IPS DF 4.7 (cell line): ENCODE results near the gene COMT.

Source experiments
- DNase-seq: peaks from one replicate; pipeline ENCODE4 v3.0.0-alpha.2; 2013; ENCODE audit warnings: low spot score; ENCODE audit errors: extremely low read depth

Gene COMT

DNA sequence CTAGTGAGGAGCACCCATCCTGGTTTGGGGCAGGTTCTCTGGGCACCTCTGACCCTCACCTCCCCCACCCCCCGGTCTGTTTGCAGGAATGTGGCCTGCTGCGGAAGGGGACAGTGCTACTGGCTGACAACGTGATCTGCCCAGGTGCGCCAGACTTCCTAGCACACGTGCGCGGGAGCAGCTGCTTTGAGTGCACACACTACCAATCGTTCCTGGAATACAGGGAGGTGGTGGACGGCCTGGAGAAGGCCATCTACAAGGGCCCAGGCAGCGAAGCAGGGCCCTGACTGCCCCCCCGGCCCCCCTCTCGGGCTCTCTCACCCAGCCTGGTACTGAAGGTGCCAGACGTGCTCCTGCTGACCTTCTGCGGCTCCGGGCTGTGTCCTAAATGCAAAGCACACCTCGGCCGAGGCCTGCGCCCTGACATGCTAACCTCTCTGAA, 26.9 kb downstream of the COMT start:
- DNase-seq = no peak

DNA sequence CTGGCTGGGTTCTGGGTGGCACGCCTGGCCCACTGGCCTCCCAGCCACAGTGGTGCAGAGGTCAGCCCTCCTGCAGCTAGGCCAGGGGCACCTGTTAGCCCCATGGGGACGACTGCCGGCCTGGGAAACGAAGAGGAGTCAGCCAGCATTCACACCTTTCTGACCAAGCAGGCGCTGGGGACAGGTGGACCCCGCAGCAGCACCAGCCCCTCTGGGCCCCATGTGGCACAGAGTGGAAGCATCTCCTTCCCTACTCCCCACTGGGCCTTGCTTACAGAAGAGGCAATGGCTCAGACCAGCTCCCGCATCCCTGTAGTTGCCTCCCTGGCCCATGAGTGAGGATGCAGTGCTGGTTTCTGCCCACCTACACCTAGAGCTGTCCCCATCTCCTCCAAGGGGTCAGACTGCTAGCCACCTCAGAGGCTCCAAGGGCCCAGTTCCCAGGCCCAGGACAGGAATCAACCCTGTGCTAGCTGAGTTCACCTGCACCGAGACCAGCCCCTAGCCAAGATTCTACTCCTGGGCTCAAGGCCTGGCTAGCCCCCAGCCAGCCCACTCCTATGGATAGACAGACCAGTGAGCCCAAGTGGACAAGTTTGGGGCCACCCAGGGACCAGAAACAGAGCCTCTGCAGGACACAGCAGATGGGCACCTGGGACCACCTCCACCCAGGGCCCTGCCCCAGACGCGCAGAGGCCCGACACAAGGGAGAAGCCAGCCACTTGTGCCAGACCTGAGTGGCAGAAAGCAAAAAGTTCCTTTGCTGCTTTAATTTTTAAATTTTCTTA, 27.8 kb downstream of the COMT start:
- DNase-seq = no peak

DNA sequence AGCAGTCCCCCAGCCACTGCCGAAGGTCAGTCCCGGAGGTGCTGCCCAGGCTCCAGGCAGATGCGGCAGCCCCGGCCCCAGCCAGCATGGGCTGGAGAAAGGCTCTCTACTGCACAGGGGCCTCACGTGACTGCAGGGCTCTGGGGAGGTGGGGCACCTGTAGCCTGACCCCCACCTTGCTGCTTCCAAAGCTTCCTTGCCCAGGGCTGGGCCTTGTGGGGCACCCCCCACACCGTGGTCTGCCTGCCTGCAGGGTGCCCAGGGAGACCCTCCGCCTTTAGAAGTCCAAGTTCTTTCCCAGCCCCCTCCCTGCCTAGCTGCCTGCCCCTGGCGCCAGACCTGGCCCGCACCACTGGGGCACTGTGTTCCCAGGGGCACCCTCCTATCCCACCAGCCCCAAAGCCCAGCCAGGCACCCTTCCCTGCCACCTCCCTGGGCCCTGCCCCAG, 28.5 kb downstream of the COMT start:
- DNase-seq = no peak

DNA sequence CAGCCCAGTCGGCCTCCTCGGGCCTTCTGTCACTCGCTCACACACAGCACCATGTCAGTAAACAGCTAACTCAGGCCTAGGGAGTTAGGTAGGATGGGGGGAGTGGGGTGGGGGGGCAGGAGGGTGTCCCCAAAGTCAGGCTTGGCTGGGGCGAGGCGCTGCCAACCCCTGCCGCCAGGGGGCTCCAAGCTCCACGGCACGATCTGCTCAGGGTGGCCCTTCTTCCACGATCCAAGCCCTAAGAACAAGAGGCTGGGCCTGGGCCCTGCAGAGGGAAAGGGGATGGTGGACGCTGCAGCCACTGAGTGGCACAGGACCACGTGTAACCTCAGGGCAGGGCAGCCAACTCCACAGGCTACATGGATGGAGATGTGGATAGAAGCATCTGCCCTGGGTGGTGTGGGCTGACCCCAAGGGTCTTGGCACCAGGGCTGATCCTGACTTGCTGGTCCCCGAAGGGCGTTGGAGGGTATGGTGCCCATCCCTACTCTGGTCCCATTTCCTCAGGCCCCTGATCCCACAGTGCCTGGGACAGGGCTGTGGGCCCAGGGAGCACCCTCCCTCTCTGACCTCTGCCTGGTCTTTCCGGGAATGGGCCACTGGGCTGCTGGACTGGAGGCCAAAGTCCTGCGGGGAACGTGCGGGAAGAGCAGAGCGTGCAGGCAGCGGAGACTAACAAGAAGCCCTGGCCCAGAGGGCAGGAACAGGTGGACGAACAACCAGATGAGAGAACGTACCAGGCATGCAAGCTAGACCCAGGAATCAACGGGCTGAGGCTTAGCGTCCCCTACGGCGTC, 29.1 kb downstream of the COMT start:
- no peak for DNase-seq

DNA sequence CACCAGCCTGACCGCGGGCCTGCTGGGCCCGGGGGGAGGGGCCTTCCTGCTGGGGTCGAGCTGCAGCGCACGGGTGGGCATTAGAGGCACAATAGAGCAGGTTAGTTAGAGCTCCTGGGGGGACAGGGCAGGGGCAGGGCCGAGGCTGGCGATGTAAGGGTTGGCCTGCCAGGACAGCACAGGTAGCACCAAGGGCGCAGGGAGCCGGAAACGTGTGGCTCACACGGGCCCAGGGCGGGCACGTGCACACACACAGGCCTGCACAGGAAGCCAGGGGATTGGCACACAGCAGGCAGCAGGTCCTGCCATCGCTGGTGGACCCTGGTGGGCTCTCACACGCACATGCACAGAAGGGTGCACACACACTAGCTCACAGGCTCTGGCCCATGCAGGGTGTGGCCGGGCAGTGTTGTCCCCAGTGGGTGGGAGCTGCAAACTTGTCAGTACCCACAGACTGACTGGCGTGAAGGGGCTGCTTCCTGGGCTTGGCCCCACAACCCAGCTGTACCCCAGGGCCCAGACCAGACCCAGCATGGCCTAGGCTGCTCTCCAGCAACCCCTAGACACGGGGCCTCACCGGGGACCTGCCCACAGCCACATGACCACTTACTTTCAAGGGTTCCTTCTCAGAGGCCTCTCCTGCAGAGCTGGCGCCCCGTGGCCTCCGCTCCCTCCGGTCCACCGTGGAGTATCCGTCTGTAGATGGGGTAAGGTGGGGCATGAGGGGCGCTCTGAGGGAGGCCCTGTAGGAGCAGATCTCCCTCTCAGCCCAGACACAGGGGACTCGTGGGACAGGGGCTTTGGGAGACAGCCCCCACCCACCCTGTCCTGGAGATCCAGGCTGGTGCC, 29.9 kb downstream of the COMT start:
- DNase-seq = no peak

DNA sequence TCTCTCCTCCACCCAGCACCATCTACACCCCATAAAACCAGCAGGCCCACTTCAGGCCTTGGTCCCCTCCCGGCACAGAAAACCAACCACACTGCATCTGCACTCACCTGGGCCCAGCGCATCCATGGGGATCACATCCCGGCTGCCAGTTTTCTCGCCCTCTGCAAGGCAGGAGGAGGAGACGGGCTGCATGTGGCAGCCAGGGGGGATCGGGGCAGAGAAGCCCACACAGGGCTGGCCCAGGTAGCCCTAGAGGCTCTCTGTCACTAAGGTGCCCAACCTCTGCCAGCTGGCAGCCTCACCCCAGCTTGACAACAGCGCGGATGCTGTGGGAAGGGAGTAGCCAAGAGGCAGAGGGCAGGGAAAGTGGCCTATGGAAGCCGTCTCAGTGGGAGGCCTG, 30.7 kb downstream of the COMT start:
- DNase-seq = no peak

DNA sequence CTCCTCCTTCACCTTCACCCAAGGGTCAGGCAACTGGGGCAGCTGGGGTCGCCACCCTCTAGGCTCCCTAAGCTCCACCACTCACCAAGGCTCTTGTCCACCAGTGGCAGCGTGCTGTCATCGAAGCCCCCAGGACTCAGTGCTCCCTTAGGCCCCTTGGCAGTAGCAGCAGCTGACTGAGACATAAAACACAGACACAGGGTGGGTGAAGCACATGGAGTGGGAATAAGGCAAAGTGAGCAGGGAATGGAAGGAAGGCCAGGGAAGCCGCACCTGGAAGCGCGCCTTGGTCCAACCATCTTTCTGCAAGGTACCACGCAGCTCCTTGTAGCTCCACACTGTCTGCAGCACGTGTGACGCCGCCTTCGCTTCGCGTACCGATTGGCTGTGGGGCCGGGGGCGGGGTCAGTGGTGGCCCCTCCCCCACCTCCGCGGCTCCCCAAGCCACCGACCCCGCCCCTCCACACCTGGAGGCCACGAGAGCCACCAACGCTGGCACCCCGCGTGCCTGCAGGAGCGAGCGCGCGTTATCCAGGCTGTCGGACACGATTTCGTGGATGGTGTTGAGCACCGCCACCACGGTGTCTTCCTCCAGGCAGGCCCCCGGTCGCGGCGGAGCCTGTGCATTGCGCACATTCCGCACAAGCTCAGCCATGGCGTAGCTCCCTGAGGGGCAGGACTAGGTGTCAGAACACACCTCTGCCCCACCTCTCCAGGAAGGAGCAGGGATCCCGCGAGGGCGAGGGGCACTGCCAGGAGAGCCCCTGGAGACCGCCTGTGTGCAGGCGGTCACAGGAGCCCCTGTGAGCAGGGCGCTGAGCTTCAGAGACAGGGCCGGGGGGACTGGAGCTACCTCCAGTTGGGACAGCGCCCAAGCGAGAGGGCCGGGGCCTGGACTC, 31.3 kb downstream of the COMT start:
- DNase-seq = no peak

DNA sequence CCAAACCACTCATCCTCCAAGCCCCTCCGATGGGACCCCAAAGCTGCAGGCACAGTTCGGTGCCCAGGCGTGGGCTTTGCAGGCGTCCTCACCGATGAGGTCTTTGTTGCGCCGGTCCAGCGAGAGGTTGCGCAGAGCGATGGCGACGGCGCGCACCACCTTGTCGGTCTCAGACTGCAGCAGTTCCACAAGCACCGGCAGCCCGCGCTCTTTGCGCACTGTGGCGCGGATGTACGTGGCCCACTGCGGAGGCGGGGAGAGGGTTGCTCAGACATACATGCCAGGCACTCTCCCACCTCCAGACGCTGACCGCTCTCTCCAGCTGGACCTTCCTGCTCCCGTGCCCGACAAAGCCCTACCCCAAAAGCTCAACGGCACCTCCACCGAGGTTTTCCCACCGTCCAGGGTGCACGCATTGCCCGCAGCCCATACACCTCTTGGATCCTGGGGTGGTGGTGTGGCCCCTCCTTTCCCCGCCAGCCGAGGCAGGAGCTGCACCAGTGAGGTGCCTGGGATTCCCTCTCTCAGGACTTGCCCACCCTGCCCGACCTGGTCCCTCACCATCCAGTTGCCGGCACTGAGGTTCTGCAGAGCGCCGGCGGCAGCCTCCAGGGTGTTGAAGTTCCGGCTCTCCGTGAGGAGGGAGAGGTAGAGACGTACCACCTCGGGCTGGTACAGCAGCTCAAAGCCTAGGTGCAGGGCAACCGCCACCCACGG, 32.1 kb downstream of the COMT start:
- no peak for DNase-seq

DNA sequence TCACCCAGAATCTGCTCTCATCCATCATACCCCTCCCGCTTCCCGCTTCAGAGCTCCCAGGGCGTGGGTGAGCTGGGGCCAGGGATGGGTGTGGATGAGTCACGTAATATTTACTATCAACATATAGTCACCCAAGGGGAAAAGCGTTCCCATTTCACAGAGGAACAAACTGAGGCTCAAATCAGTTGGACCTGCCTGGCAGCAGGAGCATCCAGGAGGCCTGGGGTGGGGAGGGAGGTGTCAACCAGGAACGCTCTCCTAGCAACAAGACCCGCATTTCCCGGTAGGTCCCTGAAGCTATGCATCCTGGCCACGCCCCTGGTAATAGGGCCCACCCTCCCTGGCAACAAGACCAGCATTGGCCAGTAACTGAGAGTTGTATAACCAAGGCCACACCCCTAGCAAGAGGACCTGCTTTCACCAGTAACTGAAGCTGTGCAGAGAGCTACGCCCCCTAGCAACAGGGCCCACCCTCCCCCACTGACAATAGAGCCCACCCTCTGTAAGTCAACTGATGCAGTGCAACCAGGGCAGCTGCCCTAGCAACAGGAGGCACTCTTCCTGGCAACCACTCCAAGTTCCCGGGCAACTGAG, 32.8 kb downstream of the COMT start:
- DNase-seq = no peak

DNA sequence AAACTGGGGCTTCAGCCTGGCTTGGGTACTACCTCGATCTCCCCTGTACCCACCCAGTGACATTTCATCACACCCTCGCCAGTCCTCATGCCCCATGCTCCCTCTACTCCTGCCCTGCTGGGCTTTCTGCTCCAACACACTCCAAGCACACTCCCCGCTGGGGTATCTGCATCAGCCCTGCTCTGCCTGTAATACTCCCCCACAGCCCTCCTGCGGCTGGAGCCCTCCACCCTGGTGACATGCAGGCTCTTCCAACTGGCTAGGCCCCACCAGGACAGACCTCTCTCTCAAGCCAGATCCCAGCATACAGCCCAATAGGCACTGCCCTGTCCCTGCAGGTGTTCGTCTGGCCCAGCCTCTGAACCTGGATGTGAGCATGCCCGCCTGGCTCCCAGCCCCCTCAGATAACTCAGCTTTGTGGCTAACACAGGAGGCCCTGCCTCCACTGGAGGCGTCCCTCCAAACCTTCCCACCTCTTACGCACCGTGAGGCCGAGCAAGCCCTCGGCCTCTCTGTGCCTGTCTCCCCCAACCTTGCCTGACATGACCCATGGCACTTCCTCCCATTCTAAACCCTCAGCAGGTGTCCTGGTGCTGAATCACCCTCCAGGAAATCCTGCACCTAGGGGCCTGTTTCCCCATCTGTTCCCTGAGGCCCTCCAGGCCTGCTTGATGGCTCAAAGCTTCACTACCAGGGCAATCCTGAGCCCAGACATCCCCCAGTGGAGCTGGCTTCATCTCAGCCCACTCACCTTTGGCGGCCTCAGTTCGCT, 33.5 kb downstream of the COMT start:
- no peak for DNase-seq

DNA sequence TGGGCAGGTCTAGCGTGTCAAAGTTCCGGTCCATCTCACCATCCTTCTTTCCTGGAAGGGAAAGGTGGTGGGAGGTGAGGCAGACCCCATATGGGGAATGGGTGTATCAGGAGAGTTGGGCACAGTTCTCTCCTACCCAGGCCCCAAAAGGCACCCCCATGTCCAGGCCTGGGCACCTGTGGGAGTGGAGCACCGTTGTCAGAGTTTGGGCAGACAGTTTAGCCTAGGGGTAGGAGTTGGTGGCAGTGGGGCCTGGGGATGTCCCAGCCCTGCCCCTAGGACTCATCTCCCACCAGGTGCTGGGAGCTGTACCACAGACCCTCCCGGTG, 34.1 kb downstream of the COMT start:
- DNase-seq = no peak

DNA sequence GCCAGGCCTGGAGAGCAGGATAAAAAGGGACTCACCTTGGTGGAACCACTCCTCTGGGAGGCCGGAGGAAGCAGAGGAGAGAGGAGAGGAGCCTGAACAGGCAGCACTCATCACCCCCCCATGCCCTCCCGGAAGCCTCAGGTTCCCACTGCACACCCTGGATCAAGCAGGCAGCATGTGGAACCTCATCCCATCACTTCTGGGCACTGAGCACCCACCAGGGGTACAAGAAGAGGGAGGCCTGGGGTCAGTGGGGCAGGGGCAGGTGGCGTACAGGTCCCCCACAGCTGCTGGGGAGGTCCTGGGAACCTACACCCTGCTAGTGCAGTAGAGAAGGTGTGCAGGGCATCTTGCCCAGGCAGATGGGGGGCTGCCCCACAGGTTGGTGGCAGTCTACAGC, 35.1 kb downstream of the COMT start:
- DNase-seq = no peak

DNA sequence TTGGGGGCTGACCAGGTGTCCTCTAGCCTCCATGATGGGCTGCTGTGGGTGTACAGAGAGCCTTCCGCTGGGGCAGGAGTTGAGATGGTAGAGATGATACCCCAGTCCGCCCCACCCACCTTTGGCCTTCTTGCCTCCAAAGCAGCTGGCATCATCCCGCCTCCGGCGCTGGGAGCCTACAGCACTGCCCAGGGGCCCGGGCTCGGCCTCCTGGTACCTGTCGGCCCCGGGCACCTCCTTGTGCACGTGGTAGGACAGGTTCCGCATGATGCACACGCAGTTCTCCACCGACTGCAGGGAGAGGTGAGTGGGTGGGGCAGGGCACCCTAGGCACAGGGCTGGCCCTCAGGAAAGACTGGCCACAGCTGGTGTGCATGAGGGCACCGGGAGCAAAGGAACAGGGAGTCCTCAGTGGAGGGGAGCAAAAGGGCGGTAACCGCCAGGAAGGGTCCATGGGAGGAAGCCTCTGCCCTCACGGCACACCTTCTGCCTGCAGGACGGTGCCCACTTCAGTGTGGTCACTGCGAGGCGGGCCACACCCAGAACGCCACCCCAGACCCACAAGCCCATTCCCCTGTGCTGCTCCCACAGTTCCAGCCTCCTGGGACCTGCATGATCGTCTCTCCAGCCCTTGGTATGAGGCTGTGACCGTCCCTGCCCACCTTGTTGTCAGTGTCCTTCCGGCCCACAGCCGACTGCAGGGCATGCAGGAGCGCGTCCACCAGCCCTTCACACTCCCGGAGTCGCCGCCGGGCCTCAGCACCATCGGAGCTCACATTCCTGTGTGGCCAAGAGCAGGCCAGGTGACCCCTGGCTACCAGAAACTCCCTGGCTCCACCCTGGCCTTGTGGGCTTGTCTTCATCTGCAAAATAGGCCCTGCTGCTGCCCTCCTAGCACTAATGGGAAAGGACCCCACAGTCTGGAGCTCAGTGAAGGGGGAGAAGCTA, 36.0 kb downstream of the COMT start:
- DNase-seq = no peak

DNA sequence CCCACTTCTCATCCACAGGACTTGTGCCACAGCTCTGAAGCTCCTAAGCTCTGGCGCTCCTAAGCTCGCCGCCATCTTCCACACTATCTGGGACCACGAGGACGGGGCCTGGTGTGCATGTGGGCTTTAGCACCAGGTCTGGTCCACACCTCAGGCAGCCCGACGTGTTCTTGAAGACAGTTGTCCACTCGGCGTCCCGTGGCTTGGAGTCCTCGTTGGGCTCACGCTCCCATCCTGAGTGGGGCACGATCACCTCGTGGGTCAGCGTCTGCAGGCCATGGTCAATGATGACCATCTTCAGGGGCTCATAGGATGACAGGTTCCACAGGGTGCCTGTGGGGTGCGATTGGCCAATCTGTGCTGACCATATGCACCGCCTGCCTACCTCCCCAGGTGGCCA, 37.2 kb downstream of the COMT start:
- DNase-seq = no peak

DNA sequence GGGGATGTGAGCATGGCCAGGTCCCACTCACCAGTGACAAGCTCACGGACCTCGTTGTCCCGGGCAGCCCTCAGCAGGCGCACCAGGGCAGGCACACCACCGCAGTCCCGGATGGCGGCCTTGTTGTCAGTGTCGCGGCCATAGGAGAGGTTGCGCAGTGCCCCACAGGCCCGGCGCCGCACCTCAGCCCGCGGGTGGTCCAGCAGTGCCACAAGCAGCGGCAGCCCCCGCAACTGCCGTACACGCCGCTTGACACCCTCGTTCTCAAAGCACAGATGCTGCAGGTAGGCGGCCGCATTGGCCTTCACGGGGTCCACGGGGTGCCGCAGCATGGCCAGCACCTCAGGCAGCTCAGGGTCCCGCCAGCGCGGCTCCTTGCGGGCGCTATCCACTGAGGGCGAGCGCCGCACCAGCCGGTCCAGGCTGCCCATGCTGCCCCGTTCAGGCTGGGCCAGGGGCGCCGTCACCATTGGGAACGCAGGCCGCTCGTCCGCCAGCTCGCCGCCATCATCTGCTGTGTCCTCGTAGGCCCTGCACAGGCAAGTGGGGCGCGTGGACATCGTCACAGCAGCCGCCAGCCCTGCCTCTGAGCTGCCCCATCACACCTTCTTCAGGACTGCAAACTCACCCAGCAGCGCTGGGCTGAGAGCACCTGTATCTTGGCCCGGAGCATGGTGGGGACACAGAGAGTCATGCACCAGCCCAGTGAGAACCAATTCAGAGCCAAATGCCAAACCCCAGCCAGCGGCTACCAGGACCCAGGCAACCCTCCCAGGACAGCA, 38.3 kb downstream of the COMT start:
- DNase-seq = no peak

DNA sequence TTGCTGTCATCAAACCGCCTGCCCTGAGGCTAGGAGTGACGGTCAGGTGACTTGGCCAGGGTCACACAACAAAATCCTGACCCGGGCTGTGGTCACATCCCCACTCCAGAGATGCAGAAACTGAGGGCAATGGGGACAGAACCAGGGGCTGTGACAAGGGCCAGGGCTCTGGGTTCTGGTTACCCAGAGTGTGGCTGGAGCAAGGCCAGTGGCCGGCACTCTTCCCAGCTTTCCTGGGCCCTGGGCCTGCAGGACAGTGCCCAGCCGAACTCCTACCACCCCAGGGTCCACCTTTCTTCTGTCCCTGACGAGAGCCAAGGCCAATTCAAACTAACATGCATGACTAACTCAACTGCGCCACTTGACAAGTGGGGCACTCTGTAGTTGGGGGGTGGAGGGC, 39.2 kb downstream of the COMT start:
- no peak for DNase-seq
